GM19372 (cell line): Measurements from ENCODE around the gene NRL.

Experiments used
- ATAC-seq: cut with Tn5 transposase; IDR thresholded peaks from one replicate; pipeline ENCODE4 v1.9.1; 2021; ENCODE audit warnings: mild to moderate bottlenecking, low read depth, moderate library complexity; ENCODE audit not compliant: unreplicated experiment

The NRL gene

GRCh38 chr14:24068711-24069410 lies 45.9 kb downstream of the NRL start:
- ATAC-seq = no peak

GRCh38 chr14:24067133-24068082 lies 47.3 kb downstream of the NRL start:
- ATAC-seq = no peak

DNA sequence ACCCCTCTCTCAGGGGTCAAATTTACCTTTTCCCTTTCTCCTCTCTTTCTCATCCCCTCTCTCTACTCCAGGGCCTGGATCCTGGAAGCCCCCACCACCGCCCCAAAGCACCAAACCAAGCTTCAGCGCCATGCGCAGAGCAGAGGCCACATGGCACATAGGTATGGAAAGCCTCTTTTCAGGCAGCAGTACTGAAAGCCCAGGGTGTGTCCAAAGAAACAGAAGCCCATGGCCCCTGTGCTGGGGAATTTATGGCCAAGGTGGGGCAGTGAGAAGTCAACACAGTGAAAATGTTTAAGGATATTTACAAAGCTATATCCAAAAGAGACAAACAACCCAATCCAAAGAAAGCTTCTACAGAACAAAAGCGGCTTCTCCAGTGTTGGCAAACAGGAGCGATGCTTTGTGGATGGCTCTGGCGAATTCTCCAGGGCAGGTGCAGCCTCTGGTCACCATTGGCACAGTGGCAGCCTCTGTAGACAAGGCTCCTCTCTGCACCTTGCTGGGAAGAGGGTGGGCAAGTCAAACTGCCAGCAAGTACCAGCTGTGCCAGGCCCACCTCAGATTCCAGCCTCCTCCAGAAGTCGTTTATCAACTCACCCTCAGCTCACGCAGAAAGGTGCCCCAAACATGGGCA lies 48.1 kb downstream of the NRL start:
- no peak for ATAC-seq

- no peak for ATAC-seq
Measured at GRCh38 chr14:24065408-24065807, 49.3 kb downstream of the NRL start.

DNA sequence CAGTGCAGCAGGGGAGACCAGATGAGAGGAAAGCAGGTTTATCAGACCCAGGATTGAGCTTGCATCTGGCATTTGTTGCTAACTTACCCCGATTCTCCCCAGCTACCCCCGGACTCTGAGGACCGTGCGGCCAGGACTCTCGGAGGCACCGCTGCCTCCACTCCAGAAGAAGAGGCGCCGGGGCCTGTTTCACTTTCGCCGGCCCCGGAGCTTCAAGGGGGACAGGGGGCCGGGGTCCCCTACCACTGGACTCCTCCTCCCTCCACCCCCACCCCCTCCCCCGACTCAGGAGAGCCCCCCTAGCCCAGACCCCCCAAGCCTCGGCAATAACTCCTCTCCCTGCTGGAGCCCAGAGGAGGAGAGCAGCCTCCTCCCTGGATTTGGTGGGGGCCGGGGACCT lies 49.9 kb downstream of the NRL start:
- no peak for ATAC-seq

DNA sequence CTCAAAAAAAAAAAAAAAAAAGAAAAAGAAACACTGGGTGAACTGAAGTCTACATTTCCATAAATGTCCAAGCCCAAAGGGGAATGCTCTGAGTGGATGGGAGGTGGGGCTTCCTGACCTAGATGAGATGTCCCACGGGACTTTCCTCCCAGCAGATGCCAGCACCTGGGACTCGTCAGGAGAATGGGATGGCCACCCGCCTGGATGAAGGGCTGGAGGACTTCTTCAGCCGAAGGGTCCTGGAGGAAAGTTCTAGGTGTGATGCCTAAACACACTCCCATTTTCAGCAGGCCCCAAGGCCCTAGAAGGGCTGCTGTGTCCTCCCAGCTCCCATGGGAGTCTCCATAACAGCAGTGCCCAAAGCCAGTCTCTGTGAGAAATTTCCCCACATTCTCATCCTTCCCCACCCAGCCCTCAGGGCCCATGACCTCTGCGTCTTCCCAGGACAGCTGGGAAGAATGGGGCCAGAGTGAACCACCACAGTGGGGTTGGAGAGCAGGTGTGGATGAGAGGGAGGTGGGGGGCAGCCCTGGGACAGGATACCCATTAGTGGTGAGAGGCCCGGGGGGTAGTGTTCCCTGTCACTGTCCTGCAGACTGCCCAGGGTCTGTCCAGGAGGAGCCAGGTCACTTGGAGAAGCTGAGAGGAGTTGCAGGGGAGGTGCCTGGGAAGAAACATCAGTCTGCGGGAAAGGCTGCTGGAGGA lies 50.5 kb downstream of the NRL start:
- ATAC-seq = no peak

DNA sequence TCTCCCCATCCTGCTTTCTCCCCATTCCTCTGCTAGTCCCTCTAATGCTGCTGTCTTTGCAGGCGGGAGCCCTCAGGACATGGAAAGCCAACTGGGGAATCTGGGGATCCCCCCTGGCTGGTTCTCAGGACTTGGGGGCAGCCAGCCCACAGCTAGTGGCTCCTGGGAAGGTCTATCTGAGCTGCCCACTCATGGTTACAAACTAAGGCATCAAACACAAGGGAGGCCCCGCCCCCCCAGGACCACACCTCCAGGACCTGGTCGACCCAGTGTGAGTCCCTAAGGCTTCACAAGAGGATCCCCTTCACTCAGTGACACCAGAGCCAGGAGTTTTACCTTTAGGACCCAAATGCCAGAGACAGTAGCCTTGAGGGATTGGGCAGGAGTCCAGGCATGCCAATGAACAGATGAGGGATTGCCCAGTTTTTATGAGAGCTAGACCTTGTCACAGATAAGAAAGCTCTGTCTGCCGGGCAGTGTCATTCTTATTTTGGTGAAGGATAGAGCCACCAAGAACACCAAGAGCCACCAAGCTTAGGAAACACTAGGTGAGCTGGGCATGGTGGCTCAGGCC lies 51.4 kb downstream of the NRL start:
- no peak for ATAC-seq

DNA sequence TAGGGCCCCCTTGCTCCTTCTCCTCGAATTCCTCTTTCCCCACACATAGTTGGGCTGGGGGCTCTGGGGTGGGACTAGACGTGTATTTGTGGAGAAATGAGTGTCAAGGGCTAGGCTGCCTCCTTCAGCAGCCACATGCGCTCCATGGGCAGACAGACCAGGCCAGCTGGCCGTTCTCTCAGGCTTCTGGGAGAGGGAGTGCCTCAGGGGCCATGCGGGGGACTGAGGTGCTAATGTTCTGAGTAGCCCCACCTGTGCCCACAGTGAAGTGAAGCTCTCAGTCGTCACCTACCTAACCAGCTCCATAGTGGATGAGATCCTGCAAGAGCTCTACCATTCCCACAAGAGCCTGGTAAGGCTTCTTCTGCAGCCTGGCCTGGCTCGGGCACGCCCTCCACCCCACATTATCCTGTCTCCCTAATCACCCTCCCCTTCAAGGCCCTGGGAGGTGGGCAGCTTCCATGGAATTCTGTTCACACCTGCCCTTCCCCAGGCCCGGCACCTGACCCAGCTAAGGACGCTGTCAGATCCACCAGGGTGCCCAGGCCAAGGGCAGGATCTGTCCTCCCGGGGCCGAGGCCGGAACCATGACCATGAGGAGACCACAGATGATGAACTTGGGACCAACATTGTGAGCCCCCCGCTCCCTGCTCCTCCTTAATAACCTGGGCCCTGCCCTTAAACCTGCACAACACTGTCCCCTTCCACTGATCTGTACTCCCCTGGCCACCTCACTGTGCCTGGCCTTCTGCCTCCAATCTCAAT lies 52.4 kb downstream of the NRL start:
- no peak for ATAC-seq

DNA sequence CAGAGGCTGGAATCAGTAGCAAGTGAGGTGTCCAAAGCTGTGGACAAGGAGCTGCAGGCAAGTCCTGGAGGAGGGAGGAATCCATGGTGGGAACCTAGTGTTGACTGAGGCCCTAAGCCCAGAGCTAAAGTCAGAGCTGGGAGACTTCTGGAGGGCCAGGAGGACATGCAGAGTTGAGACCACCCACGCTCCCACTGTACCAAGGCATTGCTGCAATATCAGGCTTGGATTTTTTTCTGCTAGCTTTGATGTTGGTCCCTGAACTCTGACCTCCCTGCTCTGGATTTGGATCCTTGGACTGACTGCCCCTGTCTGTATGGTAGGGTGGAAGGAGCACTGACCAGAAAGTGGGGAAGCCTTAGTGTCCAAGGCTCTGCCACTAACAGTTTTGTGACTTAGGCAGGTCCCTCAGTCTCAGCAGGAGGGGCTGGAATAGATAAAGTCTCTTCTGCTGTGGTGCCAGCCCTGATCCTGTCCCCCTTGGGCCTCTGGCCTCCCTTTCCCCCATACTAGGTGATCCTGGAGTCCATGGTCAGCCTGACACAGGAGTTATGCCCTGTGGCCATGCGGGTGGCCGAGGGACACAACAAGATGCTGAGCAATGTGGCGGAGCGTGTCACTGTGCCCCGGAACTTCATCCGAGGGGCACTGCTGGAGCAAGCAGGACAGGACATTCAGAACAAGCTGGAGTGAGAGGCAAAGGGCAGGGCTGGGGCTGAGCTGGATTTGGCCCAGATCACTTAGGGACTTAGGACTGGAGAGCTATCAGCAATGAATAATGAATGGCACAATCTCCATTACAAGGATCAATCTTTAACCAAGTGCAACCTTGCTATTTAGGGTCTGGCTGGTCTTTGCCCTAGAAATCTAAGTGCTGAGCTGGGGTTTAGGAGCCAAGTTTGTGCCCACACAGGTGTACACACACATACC lies 53.5 kb downstream of the NRL start:
- ATAC-seq = no peak

- ATAC-seq = no peak
Measured at GRCh38 chr14:24060443-24060842, 54.3 kb downstream of the NRL start.

DNA sequence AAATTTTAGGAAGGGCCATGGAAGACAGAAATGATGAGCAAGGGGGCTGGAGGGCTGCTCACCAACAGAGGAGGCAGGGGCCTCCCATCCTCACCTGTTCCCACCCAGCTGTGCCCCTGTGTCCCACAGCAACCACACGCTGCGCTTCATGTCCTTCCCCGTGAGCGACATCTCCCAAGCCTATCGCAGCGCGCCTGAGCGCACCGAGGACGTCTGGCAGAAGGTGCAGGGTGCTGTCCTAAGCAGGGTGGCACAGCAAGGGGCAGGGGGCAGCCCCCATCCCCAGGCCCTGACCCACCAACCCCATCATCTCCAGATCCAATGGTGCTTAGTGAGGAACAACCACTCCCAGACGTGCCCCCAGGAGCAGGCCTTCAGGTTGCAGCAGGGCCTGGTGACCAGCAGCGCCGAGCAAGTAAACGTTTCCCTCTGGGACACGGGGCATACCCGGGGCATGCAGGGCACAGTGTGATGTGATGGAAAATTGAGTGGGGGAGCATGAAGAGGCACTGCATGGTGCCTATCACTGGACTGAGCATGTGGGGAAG lies 54.8 kb downstream of the NRL start:
- ATAC-seq = no peak

DNA sequence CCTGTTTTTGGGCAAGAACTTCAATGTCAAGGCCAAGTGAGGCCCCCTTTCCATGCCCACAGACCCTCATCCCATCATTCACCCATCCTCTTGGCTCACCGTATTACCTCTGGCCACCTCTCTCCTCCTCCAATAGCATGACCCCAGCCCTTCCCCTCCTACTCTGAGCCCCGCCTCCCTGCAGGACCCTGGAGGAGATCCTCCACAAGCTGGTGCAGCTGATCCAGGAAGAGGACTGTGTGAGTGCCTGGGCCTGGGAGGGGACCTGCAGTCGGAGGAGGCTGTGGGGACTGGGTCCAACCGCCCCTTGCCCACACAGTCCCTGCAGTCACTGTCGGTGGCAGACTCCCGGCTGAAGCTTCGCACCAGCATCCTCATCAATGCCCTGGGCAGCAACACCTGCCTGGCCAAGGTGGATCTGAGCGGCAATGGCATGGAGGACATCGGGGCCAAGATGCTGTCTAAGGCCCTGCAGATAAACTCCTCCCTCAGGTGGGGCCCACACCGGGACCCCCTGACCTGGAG lies 55.7 kb downstream of the NRL start:
- no peak for ATAC-seq

DNA sequence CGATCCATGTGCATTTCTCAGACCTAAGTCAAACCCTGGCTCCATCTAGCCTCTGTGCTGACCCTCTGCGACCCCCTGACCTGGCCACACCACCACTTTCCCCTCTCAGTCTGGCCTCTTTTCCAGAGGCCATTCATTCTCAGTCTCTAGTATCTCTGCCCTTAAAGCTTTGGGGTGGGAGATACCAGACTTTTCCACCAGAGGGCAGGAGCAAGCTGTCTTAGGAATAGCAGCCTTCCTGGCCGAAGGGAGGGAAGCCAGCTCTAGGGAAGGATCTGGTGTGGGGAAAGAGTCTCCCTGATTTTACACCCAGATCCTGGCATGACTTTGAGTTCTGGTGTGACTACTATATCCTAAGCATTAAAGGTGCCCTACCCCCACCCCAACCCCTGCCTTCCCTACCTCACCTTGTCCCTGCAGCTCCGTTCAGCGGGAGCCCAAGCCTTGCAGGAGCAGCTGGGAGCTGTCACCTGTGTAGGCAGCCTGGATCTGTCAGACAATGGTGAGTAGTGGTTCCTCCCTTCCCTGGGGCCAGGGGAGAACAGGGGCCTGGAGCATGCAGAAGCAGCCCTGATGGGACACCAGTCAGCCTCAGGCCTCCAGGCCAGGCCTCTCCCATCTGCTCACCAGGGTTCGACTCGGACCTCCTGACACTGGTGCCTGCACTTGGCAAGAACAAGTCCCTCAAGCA lies 56.3 kb downstream of the NRL start:
- peak; percentile 67 for ATAC-seq

- no peak for ATAC-seq
Measured at GRCh38 chr14:24057867-24058259, 56.9 kb downstream of the NRL start.

GRCh38 chr14:24057271-24057670 lies 57.5 kb downstream of the NRL start:
- no peak for ATAC-seq

- no peak for ATAC-seq
Measured at GRCh38 chr14:24056800-24057184, 58.0 kb downstream of the NRL start.

GRCh38 chr14:24055971-24056799 lies 58.6 kb downstream of the NRL start:
- ATAC-seq = no peak
